GM19099 (cell line): Measurements from ENCODE around the gene GPHN.

Experiments
- POLR2A ChIP-seq: IDR thresholded peaks from 3 replicates; pipeline ENCODE4 v1.6.1; 2011; ENCODE audit warnings: low read depth; ENCODE audit not compliant: insufficient read length; ENCODE audit errors: extremely low read depth

The GPHN gene

GRCh38 chr14:66772146-66772545 lies 264.2 kb downstream of the GPHN start:
- no peak for TF ChIP-seq POLR2A

- TF ChIP-seq POLR2A, result no peak
Observed at GRCh38 chr14:66782853-66783252, 274.9 kb downstream of the GPHN start.

- TF ChIP-seq POLR2A, result no peak
Observed at GRCh38 chr14:66790101-66790500, 282.2 kb downstream of the GPHN start.

GRCh38 chr14:66802962-66803361 lies 295.0 kb downstream of the GPHN start:
- no peak for TF ChIP-seq POLR2A

- TF ChIP-seq POLR2A, result no peak
Observed at GRCh38 chr14:66804141-66804540, 296.2 kb downstream of the GPHN start.

GRCh38 chr14:66813636-66814035 lies 305.7 kb downstream of the GPHN start:
- no peak for TF ChIP-seq POLR2A

GRCh38 chr14:66815687-66816086 lies 307.7 kb downstream of the GPHN start:
- TF ChIP-seq POLR2A, result no peak

- no peak for TF ChIP-seq POLR2A
Observed at GRCh38 chr14:66824251-66824650, 316.3 kb downstream of the GPHN start.

GRCh38 chr14:66827182-66827581 lies 319.2 kb downstream of the GPHN start:
- no peak for TF ChIP-seq POLR2A

- TF ChIP-seq POLR2A, result no peak
Observed at GRCh38 chr14:66831173-66831572, 323.2 kb downstream of the GPHN start.

- no peak for TF ChIP-seq POLR2A
Observed at GRCh38 chr14:66833816-66834215, 325.9 kb downstream of the GPHN start.

GRCh38 chr14:66842911-66843512 lies 335.1 kb downstream of the GPHN start:
- no peak for TF ChIP-seq POLR2A

- TF ChIP-seq POLR2A, result no peak
Observed at GRCh38 chr14:66850258-66850888, 342.4 kb downstream of the GPHN start.

GRCh38 chr14:66853311-66853710 lies 345.4 kb downstream of the GPHN start:
- no peak for TF ChIP-seq POLR2A

GRCh38 chr14:66857867-66858266 lies 349.9 kb downstream of the GPHN start:
- no peak for TF ChIP-seq POLR2A

- no peak for TF ChIP-seq POLR2A
Observed at GRCh38 chr14:66859063-66859671, 351.2 kb downstream of the GPHN start.
